HCT116 (cell line): ENCODE data around the gene DENND1A. TPM values are rescaled to one million over a fixed set of nuclear protein-coding genes. Genes with fewer than 3 reads are reported as not detected.

Source experiments
- ATAC-seq: fragments of 200-7000 bp; cut with Tn5 transposase; 2 replicates; pipeline ENCODE4 v1.9.1; 2020; ENCODE audit warnings: mild to moderate bottlenecking, moderate library complexity
- BruUV-seq: library from RNA; stranded (reverse); fragments of 400-500 nt; replicated peaks from 2 replicates; lab custom pipeline; 2021; lab: Mats Ljungman, UMichigan
- CTCF ChIA-PET: fragments of 300-600 bp; sonication (Branson Sonifier 250); formaldehyde crosslinking; loops from one replicate; lab custom pipeline; 2021; ENCODE audit warnings: antibody characterized with exemption; lab: Charles Lee
- POLR2A ChIA-PET: fragments of 300-600, 350-600 bp; sonication (Branson Sonifier 250); formaldehyde crosslinking; loops from one replicate; lab custom pipeline; 2021; ENCODE audit warnings: antibody characterized with exemption; lab: Charles Lee
- RAD21 ChIA-PET, 2 experiments: fragments of 300-600 bp; sonication (Branson Sonifier 250); formaldehyde crosslinking; loops; one replicate each; lab custom pipeline; 2023; ENCODE audit warnings: low total read pairs in 2 of 2; ENCODE audit not compliant: uncharacterized antibody in 2 of 2, unreplicated experiment in 2 of 2, low non-redundant PET in 1 of 2; lab: Charles Lee
- DNase-seq: peaks from one replicate; pipeline ENCODE4 v3.0.0-alpha.2; 2010; ENCODE audit warnings: low read depth, low spot score
- H2AFZ ChIP-seq: fragments of 200-600 bp; shearing (Covaris generic), sonication (generic); 2 replicates; pipeline ENCODE4 v1.6.1; 2017; ENCODE audit warnings: low read depth, mixed run types, mixed read lengths, antibody characterized with exemption, low read length; ENCODE audit not compliant: poor library complexity, severe bottlenecking
- H3K27ac ChIP-seq: 2 replicates; pipeline ENCODE4 v1.5.1; 2012; ENCODE audit warnings: low read depth, low read length
- H3K27me3 ChIP-seq: fragments of 200-600 bp; sonication (generic); 2 replicates; pipeline ENCODE4 v1.6.1; 2016; ENCODE audit warnings: mixed run types, low read length, mixed read lengths; ENCODE audit not compliant: insufficient read depth
- H3K36me3 ChIP-seq, 2 experiments: fragments of 200-500 bp in 1 of 2; fragments of 200-600 bp in 1 of 2; sonication (Bioruptor generic) in 1 of 2; sonication (generic) in 1 of 2; 2 replicates each; pipeline versions ENCODE4 v1.5.1 to v1.6.1; 2014 to 2016; ENCODE audit warnings: low read length in 2 of 2, inconsistent platforms in 1 of 2, mixed read lengths in 1 of 2, mixed run types in 1 of 2; ENCODE audit not compliant: insufficient read depth in 2 of 2, control insufficient read depth in 1 of 2
- H3K4me1 ChIP-seq, 2 experiments: fragments of 200-600 bp in 1 of 2; sonication (generic) in 1 of 2; 2 replicates each; pipeline versions ENCODE4 v1.5.1 to v1.6.1; 2012 to 2017; ENCODE audit warnings: low read length in 2 of 2, inconsistent platforms in 1 of 2, mild to moderate bottlenecking in 1 of 2, mixed read lengths in 1 of 2, mixed run types in 1 of 2, moderate library complexity in 1 of 2; ENCODE audit not compliant: insufficient read depth in 2 of 2, control insufficient read depth in 1 of 2
- H3K4me2 ChIP-seq: fragments of 200-600 bp; sonication (generic); 2 replicates; pipeline ENCODE4 v1.6.1; 2017; ENCODE audit warnings: mixed run types, low read length, mixed read lengths
- H3K4me3 ChIP-seq, 2 experiments: fragments of 200-600 bp in 1 of 2; sonication (generic) in 1 of 2; replicated peaks in 1 of 2; 2 replicates each; pipeline ENCODE4 v1.5.1; 2011 to 2016; ENCODE audit warnings: low read length in 2 of 2, control low read depth in 1 of 2, low read depth in 1 of 2, mild to moderate bottlenecking in 1 of 2, mixed read lengths in 1 of 2, mixed run types in 1 of 2
- H3K79me2 ChIP-seq: fragments of 200-600 bp; sonication (generic); 2 replicates; pipeline ENCODE4 v1.6.1; 2017; ENCODE audit warnings: mild to moderate bottlenecking, mixed run types, low read length, moderate library complexity, mixed read lengths; ENCODE audit not compliant: insufficient read depth
- H3K9ac ChIP-seq: fragments of 200-600 bp; sonication (generic); 2 replicates; pipeline ENCODE4 v1.6.1; 2016; ENCODE audit warnings: low read length, mixed read lengths
- H3K9me2 ChIP-seq: fragments of 200-600 bp; sonication (generic), shearing (Covaris generic); 2 replicates; pipeline ENCODE4 v1.6.1; 2017; ENCODE audit warnings: mixed run types, mild to moderate bottlenecking, moderate library complexity; ENCODE audit not compliant: insufficient read depth
- H3K9me3 ChIP-seq, 2 experiments: fragments of 200-500 bp in 1 of 2; fragments of 200-600 bp in 1 of 2; sonication (Bioruptor generic) in 1 of 2; sonication (generic) in 1 of 2; 2 replicates each; pipeline ENCODE4 v1.6.1; 2014 to 2017; ENCODE audit warnings: low read length in 2 of 2, mixed read lengths in 2 of 2, inconsistent platforms in 1 of 2, low read depth in 1 of 2, mild to moderate bottlenecking in 1 of 2, mixed run types in 1 of 2, moderate library complexity in 1 of 2; ENCODE audit not compliant: control insufficient read depth in 1 of 2, insufficient read depth in 1 of 2
- H4K20me1 ChIP-seq: fragments of 200-600 bp; sonication (generic), shearing (Covaris generic); 2 replicates; pipeline ENCODE4 v1.6.1; 2017; ENCODE audit warnings: mixed run types, mild to moderate bottlenecking, moderate library complexity; ENCODE audit not compliant: insufficient read depth
- ATF3 ChIP-seq: IDR thresholded peaks from 2 replicates; pipeline ENCODE4 v1.6.1; 2012
- CBX3 ChIP-seq: IDR thresholded peaks from 2 replicates; pipeline ENCODE4 v1.6.1; 2012; ENCODE audit warnings: low read depth
- CEBPB ChIP-seq: IDR thresholded peaks from 2 replicates; pipeline ENCODE4 v1.6.1; 2012; ENCODE audit warnings: low read depth
- CTCF ChIP-seq, 3 experiments: fragments of 200-600 bp in 1 of 3; sonication (generic) in 1 of 3; IDR thresholded peaks in 2 of 3; conservative IDR thresholded peaks in 1 of 3; 2 replicates each; pipeline ENCODE4 v1.5.1; 2012 to 2017; ENCODE audit warnings: low read depth in 2 of 3, low read length in 2 of 3, antibody characterized with exemption in 1 of 3, borderline replicate concordance in 1 of 3, control low read depth in 1 of 3, mild to moderate bottlenecking in 1 of 3, mixed read lengths in 1 of 3, mixed run types in 1 of 3, moderate library complexity in 1 of 3; ENCODE audit not compliant: insufficient read depth in 1 of 3
- EGR1 ChIP-seq: IDR thresholded peaks from 2 replicates; pipeline ENCODE4 v1.6.1; 2012; ENCODE audit warnings: low read depth
- ELF1 ChIP-seq: IDR thresholded peaks from 2 replicates; pipeline ENCODE4 v1.6.1; 2012; ENCODE audit warnings: low read depth, borderline replicate concordance
- EZH2 ChIP-seq: fragments of 200-600 bp; sonication (generic); IDR thresholded peaks from 2 replicates; pipeline ENCODE4 v1.6.1; 2017; ENCODE audit warnings: antibody characterized with exemption, mixed run types
- FOSL1 ChIP-seq: IDR thresholded peaks from 2 replicates; pipeline ENCODE4 v1.6.1; 2012; ENCODE audit warnings: low read depth
- POLR2A ChIP-seq: IDR thresholded peaks from 2 replicates; pipeline ENCODE4 v1.7.0; 2011; ENCODE audit warnings: borderline replicate concordance; ENCODE audit not compliant: insufficient read depth, insufficient read length; ENCODE audit errors: extremely low read depth
- REST ChIP-seq: IDR thresholded peaks from 2 replicates; pipeline ENCODE4 v1.6.1; 2012; ENCODE audit warnings: low read depth
- SIN3A ChIP-seq: IDR thresholded peaks from 2 replicates; pipeline ENCODE4 v1.6.1; 2012; ENCODE audit warnings: low read depth
- SRF ChIP-seq: IDR thresholded peaks from 2 replicates; pipeline ENCODE4 v1.6.1; 2012; ENCODE audit warnings: low read depth
- TCF7L2 ChIP-seq: IDR thresholded peaks from 2 replicates; pipeline ENCODE4 v1.7.0; 2011; ENCODE audit warnings: borderline replicate concordance, inconsistent platforms; ENCODE audit not compliant: insufficient read depth, insufficient read length; ENCODE audit errors: extremely low read depth
- YY1 ChIP-seq: IDR thresholded peaks from 2 replicates; pipeline ENCODE4 v1.6.1; 2011; ENCODE audit warnings: low read length, low read depth, moderate library complexity, mild to moderate bottlenecking; ENCODE audit not compliant: insufficient replicate concordance; ENCODE audit errors: extremely low read depth
- ZBTB33 ChIP-seq: IDR thresholded peaks from 2 replicates; pipeline ENCODE4 v1.6.1; 2011; ENCODE audit warnings: mild to moderate bottlenecking, low read length, moderate library complexity; ENCODE audit not compliant: insufficient replicate concordance; ENCODE audit errors: extremely low read depth
- intact Hi-C: fragments of 100-400 bp; cut with micrococcal nuclease; formaldehyde crosslinking; loops from 2 replicates; pipeline ENCODE4 v1.10.0; 2022
- total RNA-seq: library from RNA; stranded (reverse); gene quantifications from one replicate; pipeline ENCODE4 v1.2.1, GENCODE V29; 2021; ENCODE audit not compliant: unreplicated experiment

The DENND1A gene
- total RNA-seq, 1 experiment from 2014 or later: 33.0 TPM

- no peaks in the 10 kb centered on the region for H3K36me3 ChIP-seq
- CTCF ChIA-PET: no interaction called here
- ATAC-seq: no peak
- POLR2A ChIA-PET: no interaction called here
- no peak overlapping the region for H3K4me3 ChIP-seq
- no peaks in the 10 kb centered on the region for H3K27me3 ChIP-seq
- no peaks in the 10 kb centered on the region for H4K20me1 ChIP-seq
- intact Hi-C loops: no loop called here
- RAD21 ChIA-PET: no interaction called here
- no peak for DNase-seq
- no peaks in the 10 kb centered on the region for H3K79me2 ChIP-seq
- H3K9ac ChIP-seq: no peak overlapping the region
- no peaks in the 10 kb centered on the region for H3K4me1 ChIP-seq
- H3K4me2 ChIP-seq: no peak overlapping the region
- no TSS peak for BruUV-seq
- H3K9me2 ChIP-seq: no peaks in the 10 kb centered on the region
- no peak overlapping the region for H2AFZ ChIP-seq
- H3K27ac ChIP-seq: no peak overlapping the region
- H3K9me3 ChIP-seq: no peaks in the 10 kb centered on the region
- TF ChIP-seq EGR1 (no peak), FOSL1 (no peak), TCF7L2 (no peak), POLR2A (no peak), YY1 (no peak), CEBPB (no peak), CBX3 (no peak), ZBTB33 (no peak), CTCF (IDR thresholded peaks at IDR 0.05 in 2 of 3, conservative IDR thresholded peaks at IDR 0.05 in 1 of 3; ENCODE audit: borderline replicate concordance in 1 of 3, insufficient read depth in 1 of 3, low read depth in 2 of 3, low read length in 2 of 3) (no peak), ATF3 (no peak), REST (no peak), ELF1 (no peak), SRF (no peak), SIN3A (no peak), EZH2 (no peak)
Measured at GRCh38 chr9:123771690-123772089, 158.2 kb downstream of the DENND1A start.
